ENCODE data around the gene SUGT1.
"Not testable (repeated sequence)": the region's sequence is repeated elsewhere in the genome, so short reads cannot be mapped to it uniquely, and the experiment has no call there.

Gene SUGT1

DNA sequence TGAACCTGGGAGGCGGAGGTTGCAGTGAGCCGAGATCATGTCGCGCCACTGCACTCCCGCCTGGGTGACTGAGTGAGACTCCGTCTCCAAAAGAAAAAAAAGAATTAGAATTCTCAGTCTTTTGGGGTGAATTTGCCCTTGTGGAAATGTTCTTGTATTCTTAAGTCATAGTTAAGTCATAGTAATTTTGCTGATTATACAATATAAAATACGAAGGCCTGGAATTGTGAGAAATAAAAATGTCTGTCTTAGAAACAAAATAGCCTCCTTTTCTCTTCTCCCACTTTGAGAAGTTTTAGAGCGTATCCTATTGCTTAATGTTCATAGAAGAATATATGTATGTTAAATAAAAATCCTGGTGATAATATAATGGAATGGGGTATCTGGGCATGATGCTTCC is 18.1 kb downstream of the SUGT1 start:
- DNase-seq, result no peak

DNA sequence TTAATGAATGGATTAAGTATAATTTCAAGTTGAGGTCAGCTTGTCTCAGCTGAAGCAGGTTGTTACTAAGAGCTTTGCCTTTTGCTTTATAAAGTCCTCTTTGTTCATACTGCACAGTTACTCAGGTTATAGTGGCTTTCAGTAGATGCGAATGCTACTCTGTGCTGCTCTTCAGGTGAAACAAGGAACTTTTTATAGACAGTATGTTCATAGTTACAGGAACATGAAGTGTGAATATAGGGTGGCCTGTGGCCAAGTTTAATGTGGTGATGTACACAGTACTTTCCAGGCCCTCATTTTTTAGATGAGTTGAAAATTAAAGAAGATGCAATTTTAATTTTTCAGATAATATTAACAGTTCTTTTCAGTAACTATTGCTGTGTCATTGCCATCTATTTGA is 20.8 kb downstream of the SUGT1 start:
- DNase-seq, result no peak

DNA sequence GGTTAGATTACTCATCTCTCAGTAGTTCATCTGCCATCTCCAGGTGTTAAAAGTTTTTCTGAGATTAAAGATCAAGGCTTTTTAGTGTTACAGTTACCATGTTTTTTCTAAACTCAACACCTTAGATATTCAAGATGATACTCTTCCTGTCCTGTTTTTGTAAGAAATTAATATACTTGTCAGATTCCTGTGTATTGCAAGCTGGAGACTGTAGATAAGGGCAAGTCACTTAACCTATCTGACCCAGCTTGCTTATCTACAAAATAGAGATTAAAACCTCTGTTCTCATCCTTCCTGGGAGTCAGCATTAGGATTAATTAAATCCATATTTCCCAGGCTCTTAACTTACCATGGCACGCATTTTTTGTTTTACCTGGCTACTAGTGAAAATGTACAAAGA is 25.2 kb downstream of the SUGT1 start:
- DNase-seq, result no peak

DNA sequence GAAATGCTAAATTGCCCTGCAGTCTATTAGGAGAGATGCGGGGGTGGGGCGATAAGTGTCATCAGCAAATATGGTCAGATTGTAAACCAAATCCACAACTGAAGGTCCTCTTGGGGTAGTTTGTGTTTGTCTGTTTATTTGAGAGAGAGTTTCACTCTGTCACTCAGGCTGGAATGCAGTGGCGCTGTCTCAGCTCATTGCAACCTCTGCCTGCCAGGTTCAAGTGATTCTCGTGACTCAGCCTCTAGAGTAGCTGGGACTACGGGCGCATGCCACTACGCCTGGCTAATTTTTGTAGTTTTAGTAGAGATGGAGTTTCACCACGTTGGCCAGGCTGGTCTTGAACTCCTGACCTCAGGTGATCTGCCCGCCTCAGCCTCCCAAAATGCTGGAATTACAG is 33.2 kb downstream of the SUGT1 start:
- DNase-seq, result not testable (repeated sequence)

DNA sequence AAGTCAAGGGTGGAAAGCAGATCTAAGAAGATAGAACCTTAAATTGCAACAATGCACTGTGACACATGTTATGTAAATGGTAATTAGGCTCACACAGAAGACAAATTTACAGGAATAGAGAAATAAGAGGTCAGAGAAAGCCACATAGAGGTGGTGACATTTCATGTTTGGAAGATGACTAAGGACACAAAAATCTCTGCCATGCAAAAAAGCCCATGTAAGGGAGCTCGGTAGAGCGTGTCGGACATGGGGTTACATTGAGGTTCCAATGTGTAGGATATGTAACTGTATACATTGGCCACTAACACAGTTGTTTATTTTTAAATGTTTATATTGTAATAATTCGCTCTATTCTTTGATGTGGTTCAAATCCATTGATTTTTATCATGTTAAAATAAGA is 33.7 kb downstream of the SUGT1 start:
- DNase-seq, result no peak

DNA sequence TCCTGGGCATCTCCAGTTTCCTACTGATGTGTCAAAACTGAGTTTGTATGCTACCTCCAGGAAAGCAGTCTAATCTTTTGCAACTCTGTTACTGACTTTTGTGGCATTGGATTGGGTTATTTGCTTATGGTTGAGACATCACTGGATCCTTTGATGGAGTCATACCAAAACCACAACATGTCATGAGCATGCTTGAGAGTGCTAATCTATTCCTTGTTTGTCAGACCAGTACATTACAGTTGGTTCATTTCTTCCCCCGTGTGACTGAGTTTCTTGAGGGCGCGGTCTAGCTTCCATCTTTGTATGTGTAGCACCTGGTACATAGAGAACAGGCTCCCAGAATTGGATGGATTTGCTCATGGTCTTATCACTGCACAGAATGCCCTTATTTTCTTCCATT is 43.2 kb downstream of the SUGT1 start:
- no peak for DNase-seq

DNA sequence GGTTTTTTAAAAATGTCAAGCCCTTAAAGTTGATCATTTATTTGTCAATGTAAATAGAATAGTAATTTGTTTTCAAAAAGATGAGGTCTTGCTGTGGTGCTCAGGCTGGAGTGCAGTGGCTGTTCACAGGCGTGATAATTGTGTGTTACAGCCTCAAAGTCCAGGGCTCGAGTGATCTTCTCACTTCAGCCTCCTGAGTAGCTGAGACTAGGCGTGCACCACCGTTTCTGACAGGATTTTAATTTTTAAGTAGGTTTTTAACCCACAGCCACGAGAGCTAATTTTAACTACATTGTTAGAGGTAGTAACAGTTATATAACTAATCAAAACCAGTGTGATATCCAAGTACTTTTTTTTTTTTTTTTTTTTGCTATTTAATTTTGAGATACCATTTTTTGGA is 43.9 kb downstream of the SUGT1 start:
- no peak for DNase-seq

DNA sequence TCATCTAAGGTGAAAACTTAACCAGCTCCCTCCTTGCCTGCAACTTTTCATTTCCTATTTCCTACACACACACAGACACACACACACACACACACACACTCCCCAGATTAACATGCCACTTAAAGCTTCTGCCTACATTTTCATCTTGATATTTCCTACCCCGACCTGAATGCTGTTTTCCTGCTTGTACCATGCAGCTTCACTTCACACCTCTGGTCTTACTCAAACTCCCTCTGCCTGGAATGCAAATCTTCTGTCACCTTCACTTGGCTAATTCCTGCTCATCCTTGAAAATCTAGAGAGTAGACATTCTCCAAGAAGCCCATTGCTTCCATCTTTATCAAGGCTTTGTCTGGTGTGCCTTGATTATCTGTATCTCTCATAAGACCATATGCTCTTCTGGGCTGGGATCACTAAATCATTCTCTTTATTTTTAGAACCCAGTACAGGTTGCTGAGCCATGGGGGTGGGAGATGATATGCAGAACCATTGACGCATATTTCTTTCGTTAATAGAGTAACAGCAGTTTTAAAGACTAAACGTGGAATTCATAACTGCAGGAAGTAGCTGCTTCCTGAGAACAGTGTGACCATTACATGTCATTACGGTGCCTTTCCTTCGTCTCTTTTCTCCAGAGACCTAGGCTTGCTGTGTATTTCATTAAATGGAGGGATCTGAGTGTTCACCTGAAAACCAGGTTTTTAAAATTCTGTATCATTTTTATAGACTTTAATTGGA is 49.3 kb downstream of the SUGT1 start:
- DNase-seq, result no peak

DNA sequence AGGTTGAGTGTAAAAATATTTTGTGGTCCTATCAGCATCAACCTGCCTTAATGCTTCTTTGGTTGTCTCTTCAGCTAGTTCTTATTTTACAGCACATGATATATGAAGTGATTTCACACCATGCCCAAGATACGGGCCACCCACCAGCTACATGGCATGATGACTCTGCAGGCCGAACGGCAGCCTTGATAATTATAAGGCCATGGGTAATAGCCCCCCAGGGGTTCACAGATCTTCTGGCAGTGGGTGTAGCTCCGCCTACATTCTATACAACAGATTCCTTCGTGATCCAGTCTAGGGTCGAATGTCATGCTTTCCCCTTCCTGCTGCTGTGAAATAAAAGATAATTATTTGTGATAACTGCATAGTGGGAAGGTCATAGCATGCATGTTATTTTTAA is 50.8 kb downstream of the SUGT1 start:
- no peak for DNase-seq

DNA sequence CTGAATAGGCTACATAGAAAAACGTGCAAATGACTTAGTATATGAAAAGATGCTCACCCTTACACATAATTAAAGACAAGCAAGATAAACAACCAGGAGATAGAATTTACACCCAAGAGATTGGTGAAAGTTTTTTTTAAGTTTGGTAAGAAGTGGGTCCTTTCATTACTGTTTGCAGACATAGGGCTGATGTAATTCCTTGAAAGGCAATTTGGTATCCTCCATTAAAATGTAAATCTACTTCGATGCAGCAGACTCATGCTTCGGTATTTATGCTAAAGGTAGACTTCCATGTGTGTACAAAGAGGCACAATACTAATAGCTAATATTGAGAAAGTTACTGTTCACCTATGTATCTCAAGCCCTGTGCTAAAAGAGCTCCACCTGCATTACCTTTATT is 53.4 kb downstream of the SUGT1 start:
- no peak for DNase-seq

DNA sequence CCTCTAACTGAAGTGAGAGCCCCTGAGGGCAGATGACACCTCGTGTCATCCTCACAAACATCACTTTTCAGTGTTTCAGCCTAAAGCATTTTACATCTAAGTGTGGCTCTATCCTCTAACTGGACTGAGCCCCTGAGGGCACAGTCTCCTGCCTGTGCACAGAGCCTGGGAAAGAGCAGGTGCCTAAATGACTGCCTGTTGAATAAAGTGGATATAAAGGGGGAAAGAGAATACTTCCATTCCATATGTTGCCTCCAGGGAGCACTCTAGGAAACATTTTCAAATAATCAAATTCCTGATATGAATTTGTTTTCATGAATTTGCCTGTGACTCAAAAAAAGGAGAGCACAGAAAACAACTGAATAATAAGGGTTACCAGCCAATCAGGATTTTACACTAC is 54.7 kb downstream of the SUGT1 start:
- peak; percentile 19 to 27 for DNase-seq

DNA sequence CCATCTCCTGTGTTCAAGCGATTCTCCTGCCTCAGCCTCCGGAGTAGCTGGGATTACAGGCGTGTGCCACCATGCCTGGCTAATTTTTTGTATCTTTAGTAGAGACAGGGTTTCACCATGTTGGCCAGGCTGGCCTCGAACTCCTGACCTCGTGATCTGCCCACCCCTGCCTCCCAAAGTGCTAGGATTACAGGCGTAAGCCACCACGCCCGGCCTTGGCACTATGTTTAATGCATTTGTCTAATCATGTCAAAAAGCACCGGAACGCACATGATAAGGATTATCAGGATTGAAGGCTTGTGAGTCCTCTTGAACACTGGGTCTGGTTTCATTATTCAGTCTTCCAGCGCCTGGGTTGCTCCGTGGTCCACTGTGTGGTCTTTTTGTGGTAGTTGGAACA is 55.6 kb downstream of the SUGT1 start:
- not testable (repeated sequence) for DNase-seq

DNA sequence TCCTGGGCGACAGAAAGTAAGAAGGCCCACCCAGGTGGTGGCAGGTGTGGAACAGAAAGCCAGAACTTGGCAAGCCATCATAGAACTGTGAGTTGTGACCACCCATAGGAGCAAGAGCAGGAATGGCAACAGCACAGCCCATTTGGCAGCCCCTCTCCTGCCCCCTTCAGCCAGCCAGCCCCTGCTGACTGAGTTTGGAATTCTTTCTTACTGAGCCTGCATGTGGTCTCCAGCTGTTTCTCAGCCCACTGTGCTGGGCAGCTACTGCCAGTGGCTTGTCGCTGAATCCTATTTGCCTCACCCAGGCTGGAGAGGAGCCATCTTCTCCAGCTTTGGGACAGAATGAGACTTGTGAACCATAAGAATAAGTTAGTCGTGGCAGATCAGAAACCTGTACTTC is 58.6 kb downstream of the SUGT1 start:
- DNase-seq, result no peak

DNA sequence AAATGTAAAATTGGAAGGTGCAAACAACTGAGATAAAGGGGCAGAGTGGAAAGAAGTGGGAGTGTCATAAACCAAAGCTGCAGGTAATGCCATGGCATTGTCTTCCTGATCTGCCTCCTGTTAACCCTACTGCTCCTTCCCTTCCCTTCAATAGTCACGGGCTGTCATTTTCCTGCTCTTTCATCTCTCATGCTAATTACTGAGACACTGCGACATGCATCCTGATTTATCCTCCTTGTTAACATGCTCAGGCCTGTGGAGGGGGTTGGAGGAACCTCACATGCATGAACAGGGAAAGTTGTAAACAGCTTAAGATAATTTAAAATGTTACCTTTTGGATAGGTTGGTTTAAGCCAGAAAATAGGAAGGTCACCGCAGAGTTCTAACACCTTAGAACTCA is 59.7 kb downstream of the SUGT1 start:
- no peak for DNase-seq

DNA sequence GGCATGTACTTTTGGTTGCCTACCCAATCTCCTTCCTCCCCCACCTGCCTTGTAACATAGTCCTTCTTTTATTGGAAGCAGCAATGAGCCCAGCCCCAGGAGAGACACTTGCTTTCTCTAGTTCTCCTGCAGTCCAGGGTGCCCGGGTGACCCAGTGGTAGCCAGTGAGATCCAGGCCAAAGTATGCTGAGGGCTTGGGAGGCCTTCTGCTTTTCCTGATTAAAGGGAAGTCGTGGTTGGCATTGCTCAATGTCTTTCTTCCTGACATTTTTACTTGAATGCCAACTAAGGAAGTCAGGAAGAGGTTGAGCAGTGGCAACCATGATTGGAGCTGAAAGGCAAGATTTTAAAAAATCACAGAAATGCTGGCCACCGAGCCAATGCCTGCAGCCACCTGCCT is 61.3 kb downstream of the SUGT1 start:
- no peak for DNase-seq

DNA sequence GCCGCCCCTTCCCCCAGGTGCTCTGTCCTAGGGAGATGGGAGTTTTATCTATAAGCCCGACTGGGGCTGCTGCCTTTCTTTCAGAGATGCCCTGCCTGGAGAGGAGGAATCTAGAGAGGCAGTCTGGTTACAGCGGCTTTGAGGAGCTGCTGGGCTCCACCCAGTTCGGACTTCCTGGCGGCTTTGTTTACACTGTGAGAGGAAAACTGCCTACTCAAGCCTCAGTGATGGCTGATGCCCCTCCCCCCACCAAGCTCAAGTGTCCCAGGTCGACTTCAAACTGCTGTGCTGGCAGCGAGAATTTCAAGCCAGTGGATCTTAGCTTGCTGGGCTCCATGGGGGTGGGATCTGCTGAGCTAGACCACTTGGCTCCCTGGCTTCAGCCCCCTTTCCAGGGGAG is 68.3 kb downstream of the SUGT1 start:
- peak in 1 of 2 experiments; percentile 2 for DNase-seq

DNA sequence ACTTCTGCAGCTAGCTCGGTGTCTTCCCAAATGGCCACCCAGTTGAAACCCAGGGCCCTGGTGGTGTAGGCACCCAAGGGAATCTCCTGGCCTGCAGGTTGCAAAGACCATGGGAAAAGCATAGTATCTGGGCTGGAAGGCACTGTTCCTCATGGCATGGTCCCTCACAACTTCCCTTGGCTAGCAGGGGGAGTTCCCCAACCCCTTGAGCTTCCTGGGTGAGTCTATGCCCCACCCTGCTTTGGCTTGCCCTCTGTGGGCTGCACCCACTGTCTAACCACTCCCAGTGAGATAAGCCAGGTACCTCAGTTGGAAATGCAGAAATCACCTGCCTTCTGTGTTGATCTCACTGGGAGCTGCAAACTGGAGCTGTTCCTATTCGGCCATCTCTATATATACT is 68.7 kb downstream of the SUGT1 start:
- not testable (repeated sequence) for DNase-seq

DNA sequence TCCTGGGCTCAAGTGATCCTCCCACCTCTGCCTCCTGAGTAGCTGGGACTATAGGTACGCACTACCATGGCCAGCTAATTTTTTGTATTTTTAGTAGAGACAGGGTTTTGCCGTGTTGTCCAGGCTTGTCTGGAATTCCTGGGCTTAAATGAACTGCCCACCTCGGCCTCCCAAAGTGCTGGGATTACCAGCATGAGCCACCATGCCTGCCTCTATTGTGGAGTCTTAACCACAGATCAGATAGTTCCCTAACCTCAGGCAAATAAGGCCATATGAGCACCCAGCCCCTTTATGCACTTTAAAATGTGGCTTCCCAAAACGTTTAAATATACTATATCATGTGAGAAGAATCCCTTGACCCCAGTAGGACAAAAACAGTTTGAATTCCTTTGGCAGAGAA is 70.5 kb downstream of the SUGT1 start:
- no peak for DNase-seq

DNA sequence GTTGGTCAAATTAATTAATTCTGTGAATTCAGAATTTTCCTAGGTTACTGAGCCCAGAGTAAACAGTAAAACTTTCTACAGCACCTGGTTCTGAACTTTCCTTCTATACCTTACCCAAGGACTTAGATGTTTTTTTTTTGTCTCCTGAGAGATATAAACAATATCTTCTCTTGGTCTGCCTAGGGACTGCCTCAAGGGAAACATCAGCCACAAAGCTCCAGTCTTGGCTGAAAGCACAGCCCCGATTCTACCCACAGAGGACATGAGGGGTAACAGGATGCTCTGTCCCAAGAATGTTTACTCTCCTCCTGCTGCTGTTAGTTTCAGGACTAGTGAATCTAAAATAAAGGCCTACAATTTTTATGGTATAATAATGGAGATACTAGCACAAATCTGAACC is 72.7 kb downstream of the SUGT1 start:
- no peak for DNase-seq

DNA sequence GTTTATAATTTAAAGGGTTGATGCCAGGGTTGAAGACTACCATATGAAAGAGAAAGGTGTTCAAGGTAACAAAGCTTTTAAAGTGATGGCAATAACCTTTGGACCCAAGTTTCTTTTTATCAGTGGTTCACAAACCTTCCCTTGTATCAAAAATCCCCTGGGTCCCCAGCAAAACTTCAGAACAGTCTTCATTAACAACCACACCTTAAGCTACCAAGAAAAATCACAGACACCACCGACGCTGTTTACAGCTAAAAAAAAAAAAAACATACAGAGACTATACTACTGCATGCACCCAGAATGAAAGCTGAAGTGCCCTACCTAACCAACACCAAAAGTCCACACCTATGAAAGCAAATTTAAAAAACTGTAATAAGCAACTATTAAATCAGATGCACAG is 73.6 kb downstream of the SUGT1 start:
- DNase-seq, result no peak

DNA sequence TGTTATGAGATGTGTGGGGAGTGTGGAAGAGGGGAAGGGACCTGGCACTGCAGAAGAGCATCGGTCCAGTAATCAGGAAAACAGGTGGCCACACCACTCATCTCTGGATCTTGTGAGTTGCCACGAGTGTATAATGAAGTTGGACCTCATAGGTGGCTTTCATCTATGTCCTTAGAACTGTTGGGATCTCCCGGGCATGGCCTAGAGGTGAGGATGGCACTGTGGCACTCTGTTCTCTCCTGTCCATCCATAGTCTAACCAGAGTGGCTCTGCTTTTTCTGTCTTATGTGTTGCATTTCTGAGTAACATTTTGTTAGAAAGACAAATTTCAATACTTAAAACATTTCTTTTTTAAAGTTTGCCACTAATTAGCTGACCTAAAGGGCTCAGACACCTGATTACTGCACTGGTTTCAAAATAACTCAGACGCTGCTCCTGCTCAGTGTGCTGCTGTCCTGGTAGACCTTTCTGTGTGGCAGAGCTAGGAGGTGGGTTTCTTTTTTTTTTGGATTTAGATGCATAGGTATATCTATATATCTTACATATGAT is 81.5 kb downstream of the SUGT1 start:
- DNase-seq, result no peak

DNA sequence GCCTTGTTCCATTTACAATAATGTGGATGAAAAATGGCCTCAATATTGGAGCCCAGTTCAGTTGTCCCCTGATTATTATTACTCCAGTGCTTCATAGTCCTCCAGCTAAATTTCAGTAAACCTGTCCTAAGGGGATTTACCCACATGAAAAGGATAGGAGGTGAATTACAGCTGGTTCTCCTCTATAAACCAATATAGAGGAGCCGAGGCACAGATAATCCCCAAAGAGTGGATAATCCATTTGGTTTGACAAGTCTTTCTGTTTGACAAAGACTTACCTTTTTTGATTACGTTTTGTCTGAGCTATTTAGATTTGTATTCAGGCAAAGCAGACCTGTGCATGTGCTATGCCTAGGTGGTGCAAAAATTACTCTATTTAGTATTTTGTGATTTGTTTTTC is 84.3 kb downstream of the SUGT1 start:
- DNase-seq, result no peak

DNA sequence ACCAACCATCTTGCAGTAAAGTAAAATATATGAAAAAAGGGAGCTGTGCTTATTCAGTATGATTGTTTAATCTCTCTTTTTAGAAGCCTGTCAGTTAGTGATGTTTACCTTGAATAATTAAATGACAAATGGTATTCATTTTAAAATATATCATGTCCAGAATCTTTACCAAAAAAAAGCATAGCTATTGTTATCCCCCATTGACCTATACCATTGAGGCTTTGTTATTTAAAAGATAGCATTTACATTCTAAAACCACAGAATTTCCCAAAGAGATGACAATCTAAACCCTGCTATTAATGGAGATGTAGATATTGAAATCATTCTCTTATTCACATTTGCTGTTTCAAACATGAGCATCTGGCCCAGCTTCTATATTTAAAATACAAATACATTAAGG is 84.8 kb downstream of the SUGT1 start:
- no peak for DNase-seq

DNA sequence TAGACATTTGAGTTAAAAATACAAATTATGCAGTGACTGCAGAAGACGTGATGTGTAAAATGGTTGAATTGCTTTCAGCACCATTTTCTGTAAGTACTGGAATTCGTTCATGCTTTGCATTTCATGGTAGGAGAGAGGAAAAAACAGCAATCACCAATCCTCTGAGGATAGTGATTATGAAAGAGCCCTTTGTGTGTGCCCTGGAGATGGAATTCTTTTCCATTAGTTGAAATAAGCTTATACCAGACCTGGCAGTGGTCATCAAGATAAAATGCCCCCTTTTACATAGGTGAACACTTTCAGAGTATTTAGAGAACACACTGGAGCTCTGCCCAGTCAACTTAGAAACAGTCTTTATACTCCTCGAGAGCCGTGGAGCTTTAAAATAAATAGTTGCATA is 85.3 kb downstream of the SUGT1 start:
- no peak for DNase-seq

DNA sequence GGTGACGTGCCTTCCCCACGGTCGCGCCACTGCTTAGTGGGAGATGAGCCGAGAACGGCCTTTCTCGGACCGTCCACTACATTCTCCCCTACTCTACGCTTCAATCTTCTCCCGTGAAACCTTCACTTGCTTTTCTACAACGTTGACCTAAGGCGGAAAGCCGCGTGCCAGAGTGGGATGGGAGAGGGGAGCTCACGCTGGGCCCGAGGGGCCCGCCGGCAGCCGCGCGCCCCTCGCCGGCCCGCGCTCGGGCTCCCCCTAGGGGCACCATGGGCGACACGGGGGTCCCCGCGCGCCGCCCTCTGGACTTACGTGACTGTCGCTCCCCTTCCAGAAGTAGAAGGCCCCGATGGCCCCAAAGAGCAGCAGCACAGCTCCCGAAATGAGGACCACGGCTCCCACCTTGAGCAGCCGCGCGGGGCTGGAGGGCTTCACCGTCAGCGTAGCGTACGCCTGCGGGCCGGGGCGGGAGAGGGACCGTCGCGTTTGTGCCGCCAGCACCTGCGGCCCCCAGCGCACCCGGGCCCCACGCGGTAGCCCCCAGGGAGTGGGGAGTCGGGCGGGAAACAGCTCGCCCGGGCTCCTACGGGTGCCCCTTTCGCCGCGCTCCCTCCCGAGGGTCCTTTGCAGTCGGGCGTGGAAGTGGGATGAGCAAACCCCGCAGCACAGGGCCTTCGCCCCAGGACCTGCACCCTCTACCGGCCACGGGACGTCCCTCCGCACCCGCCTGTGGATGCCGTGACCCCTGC is 86.3 kb downstream of the SUGT1 start:
- DNase-seq, result no peak

All from SHP77 (cell line).